Endothelial cell of umbilical vein (primary cell): ENCODE results near the gene SYNGR4. TPM values are rescaled to one million over a fixed set of nuclear protein-coding genes. Genes with fewer than 3 reads are reported as not detected.

ENCODE experiments used
- BruUV-seq: library from RNA; stranded (reverse); fragments of 400-500 nt; replicated peaks from 2 replicates; lab custom pipeline; 2021; lab: Mats Ljungman, UMichigan
- CTCF ChIA-PET: fragments of 300-600, 350-600 bp; sonication (Branson Sonifier 250); formaldehyde crosslinking; loops from one replicate; lab custom pipeline; 2021; ENCODE audit warnings: antibody characterized with exemption, inconsistent platforms; lab: Charles Lee
- POLR2A ChIA-PET: fragments of 300-600, 350-600 bp; sonication (Branson Sonifier 250); formaldehyde crosslinking; loops from one replicate; lab custom pipeline; 2021; ENCODE audit warnings: antibody characterized with exemption, inconsistent platforms; lab: Charles Lee
- DNase-seq: peaks from one replicate; pipeline ENCODE4 v3.0.0-alpha.2; 2011; ENCODE audit warnings: low read depth, low spot score
- FAIRE-seq: peaks from 2 replicates; lab custom pipeline; 2011; peaks lifted over from hg19 to GRCh38; lab: Jason Lieb, UNC
- H2AFZ ChIP-seq: 2 replicates; pipeline ENCODE4 v1.6.0; 2012; ENCODE audit warnings: low read depth, low read length, control low read depth, inconsistent platforms
- H3K27ac ChIP-seq: 2 replicates; pipeline ENCODE4 v1.5.1; 2011; ENCODE audit warnings: low read depth, mild to moderate bottlenecking, control low read depth, low read length, moderate library complexity; ENCODE audit not compliant: insufficient read depth
- H3K27me3 ChIP-seq, 2 experiments: 2 replicates each; pipeline versions ENCODE4 v1.6.0 to v1.6.1; 2011; ENCODE audit warnings: low read length in 2 of 2, mixed read lengths in 1 of 2; ENCODE audit not compliant: control insufficient read depth in 2 of 2, insufficient read depth in 2 of 2
- H3K36me3 ChIP-seq, 2 experiments: 2 replicates in 1 of 2; 3 replicates in 1 of 2; pipeline ENCODE4 v1.5.1; 2011; ENCODE audit warnings: low read length in 2 of 2, mild to moderate bottlenecking in 1 of 2, moderate library complexity in 1 of 2; ENCODE audit not compliant: control insufficient read depth in 2 of 2, insufficient read depth in 2 of 2; ENCODE audit errors: extremely low read depth in 1 of 2
- H3K4me1 ChIP-seq: 3 replicates; pipeline ENCODE4 v1.5.1; 2011; ENCODE audit warnings: mild to moderate bottlenecking, low read length; ENCODE audit not compliant: control insufficient read depth, insufficient read depth; ENCODE audit errors: extremely low read depth
- H3K4me2 ChIP-seq: 2 replicates; pipeline ENCODE4 v1.6.1; 2011; ENCODE audit warnings: low read length, control low read depth, mixed read lengths; ENCODE audit not compliant: insufficient read depth
- H3K4me3 ChIP-seq, 3 experiments: fragments of 200-600 bp in 1 of 3; sonication (generic), shearing (Covaris generic) in 1 of 3; replicated peaks in 1 of 3; 2 replicates each; pipeline ENCODE4 v1.5.1; 2011 to 2016; ENCODE audit warnings: control low read depth in 3 of 3, low read length in 3 of 3, mild to moderate bottlenecking in 2 of 3, inconsistent platforms in 1 of 3, low read depth in 1 of 3, moderate library complexity in 1 of 3; ENCODE audit not compliant: insufficient read depth in 1 of 3
- H3K79me2 ChIP-seq: 2 replicates; pipeline ENCODE4 v1.6.0; 2012; ENCODE audit warnings: low read length, inconsistent platforms; ENCODE audit not compliant: control insufficient read depth, insufficient read depth
- H3K9ac ChIP-seq: replicated peaks from 2 replicates; pipeline ENCODE3; 2011; ENCODE audit warnings: low read length, control low read depth; ENCODE audit not compliant: insufficient read depth; ENCODE audit errors: extremely low read depth
- H3K9me1 ChIP-seq: replicated peaks from 3 replicates; pipeline ENCODE4 v1.6.0; 2011; ENCODE audit warnings: mild to moderate bottlenecking, low read length; ENCODE audit not compliant: control insufficient read depth, insufficient read depth; ENCODE audit errors: extremely low read depth
- H3K9me3 ChIP-seq: replicated peaks from 2 replicates; pipeline ENCODE4 v1.5.1; 2012; ENCODE audit warnings: low read length, inconsistent platforms; ENCODE audit not compliant: control insufficient read depth, insufficient read depth
- H4K20me1 ChIP-seq: replicated peaks from 2 replicates; pipeline ENCODE3; 2011; ENCODE audit warnings: mild to moderate bottlenecking, low read length; ENCODE audit not compliant: control insufficient read depth, insufficient read depth; ENCODE audit errors: extremely low read depth
- CTCF ChIP-seq, 2 donors: IDR thresholded peaks; 1 replicate in 1 of 2; 2 replicates in 1 of 2; pipeline ENCODE4 v1.5.1; 2011; ENCODE audit warnings: low read length in 2 of 2, mild to moderate bottlenecking in 2 of 2, moderate library complexity in 2 of 2, control low read depth in 1 of 2, inconsistent platforms in 1 of 2, low read depth in 1 of 2; ENCODE audit not compliant: insufficient read depth in 1 of 2; ENCODE audit errors: extremely low read depth in 1 of 2
- EZH2 ChIP-seq: IDR thresholded peaks from 2 replicates; pipeline ENCODE4 v1.6.1; 2012; ENCODE audit warnings: borderline replicate concordance, low read depth, mild to moderate bottlenecking, moderate library complexity, low read length, inconsistent platforms; ENCODE audit not compliant: severe bottlenecking
- FOS ChIP-seq: IDR thresholded peaks from 2 replicates; pipeline ENCODE4 v1.6.1; 2011; ENCODE audit warnings: mild to moderate bottlenecking, low read length, moderate library complexity, borderline replicate concordance; ENCODE audit not compliant: insufficient read depth
- GATA2 ChIP-seq: IDR thresholded peaks from 2 replicates; pipeline ENCODE4 v1.7.0; 2011; ENCODE audit warnings: low read depth, mild to moderate bottlenecking, moderate library complexity, mixed read lengths, low read length; ENCODE audit not compliant: insufficient read length, insufficient read depth
- JUN ChIP-seq: IDR thresholded peaks from 2 replicates; pipeline ENCODE4 v1.6.1; 2011; ENCODE audit warnings: borderline replicate concordance, low read depth; ENCODE audit not compliant: insufficient read length, insufficient read depth
- MAX ChIP-seq: IDR thresholded peaks from 2 replicates; pipeline ENCODE4 v1.6.1; 2011; ENCODE audit not compliant: insufficient read depth, insufficient read length
- MYC ChIP-seq: IDR thresholded peaks from one replicate; pipeline ENCODE4 v1.6.1; 2011; ENCODE audit warnings: mild to moderate bottlenecking, low read depth, low read length
- POLR2A ChIP-seq: IDR thresholded peaks from 2 replicates; pipeline ENCODE4 v1.6.1; 2012; ENCODE audit warnings: low read depth, mild to moderate bottlenecking, control low read depth, low read length
- POLR2AphosphoS5 ChIP-seq: IDR thresholded peaks from 2 replicates; pipeline ENCODE4 v1.6.1; 2012; ENCODE audit warnings: low read depth, mild to moderate bottlenecking, control low read depth, low read length, moderate library complexity; ENCODE audit not compliant: insufficient read depth
- dilution Hi-C: fragments of 300-500 bp; cut with MboI; formaldehyde crosslinking; loops from one replicate; pipeline ENCODE4 v1.15.0; 2019; ENCODE audit warnings: low sequenced_read_pairs; ENCODE audit not compliant: extremely low pct_ligation_motif_present
- intact Hi-C: fragments of 100-400 bp; cut with micrococcal nuclease; formaldehyde crosslinking; loops from one replicate; pipeline ENCODE4 v1.10.0; 2022
- polyA plus RNA-seq, 4 experiments: library from polyadenylated mRNA; depleted of rRNA in 3 of 4; stranded (reverse) in 3 of 4; unstranded in 1 of 4; fragments of >200 nt; gene quantifications; 2 replicates each; pipeline versions ENCODE4 v1.2.1 to v1.2.3, GENCODE V29; 2011 to 2012; ENCODE audit warnings: missing spikeins in 1 of 4
- total RNA-seq: library from RNA; stranded (reverse); gene quantifications from 2 replicates; pipeline ENCODE4 v1.2.3, GENCODE V29; 2021

Gene SYNGR4
- total and polyA plus RNA-seq, 2 donors (not counting 3 experiments of a cell fraction or from before 2014, with no cell fraction given) = not detected

GRCh38 chr19:48338253-48338755, 25.9 kb upstream of the SYNGR4 start:
- CTCF ChIA-PET = interaction anchor here (1.1 to 10.0 kb wide), 3 partner anchors 13 to 20 kb away, joined by 3 to 486 read pairs (median 4); partner anchors contain the start of gene EMP3
- BruUV-seq = no TSS peak
- dilution Hi-C loops = no loop called here

More at GRCh38 chr19:48338253-48338755, 25.9 kb upstream of the SYNGR4 start:
- Histone ChIP-seq H3K4me1 (peaks cover 7% of the 10 kb centered on the region), H3K79me2 (no peaks in the 10 kb centered on the region), H3K9me1 (no peaks in the 10 kb centered on the region), H4K20me1 (no peaks in the 10 kb centered on the region), H3K4me3 (no peak overlapping the region), H3K36me3 (no peaks in the 10 kb centered on the region), H3K27ac (no peak overlapping the region), H3K9ac (no peak overlapping the region), H3K9me3 (no peaks in the 10 kb centered on the region), H3K27me3 (no peaks in the 10 kb centered on the region), H2AFZ (no peak overlapping the region), H3K4me2 (no peak overlapping the region)
- FAIRE-seq = no peak
- DNase-seq = no peak
- intact Hi-C loops = no loop called here
- TF ChIP-seq POLR2A = no peak
- TF ChIP-seq CTCF (IDR thresholded peaks at IDR 0.05; ENCODE audit: extremely low read depth in 1 of 2, insufficient read depth in 1 of 2, low read depth in 1 of 2, low read length in 2 of 2) = no peak
- no peak for TF ChIP-seq EZH2
- no peak for TF ChIP-seq MYC
- no peak for TF ChIP-seq FOS
- no peak for TF ChIP-seq POLR2AphosphoS5
- TF ChIP-seq MAX = no peak
- no peak for TF ChIP-seq JUN
- no peak for TF ChIP-seq GATA2
- POLR2A ChIA-PET = interaction anchor here (0.5 kb wide), 1 partner anchor 20 kb away, joined by 3 read pairs; no protein-coding TSS in a partner anchor
